HT1080 (cell line): ENCODE data around the gene MOK. TPM values are rescaled to one million over a fixed set of nuclear protein-coding genes. Genes with fewer than 3 reads are reported as not detected.

Experiments used
- DNase-seq: peaks from one replicate; pipeline ENCODE4 v3.0.0-alpha.2; 2015; ENCODE audit warnings: low read depth
- total RNA-seq: library from RNA; depleted of rRNA; stranded (reverse); fragments of >200 nt; shearing (Covaris generic); gene quantifications from 2 replicates; pipeline ENCODE4 v1.2.3, GENCODE V29; 2014

MOK gene
- total RNA-seq, 1 experiment from 2014 or later, result 34.5 TPM

GRCh38 chr14:102208741-102209140 lies 96.2 kb downstream of the MOK start:
- DNase-seq, result no peak

GRCh38 chr14:102207831-102208365 lies 97.1 kb downstream of the MOK start:
- no peak for DNase-seq

- DNase-seq, result no peak
Measured at GRCh38 chr14:102206918-102207317, 98.0 kb downstream of the MOK start.

- DNase-seq, result no peak
Measured at GRCh38 chr14:102205560-102205959, 99.4 kb downstream of the MOK start.

- no peak for DNase-seq
Measured at GRCh38 chr14:102203382-102203781, 101.6 kb downstream of the MOK start.

- DNase-seq, result no peak
Measured at GRCh38 chr14:102202944-102203343, 102.0 kb downstream of the MOK start.

GRCh38 chr14:102201776-102202175 lies 103.2 kb downstream of the MOK start:
- DNase-seq, result no peak

- no peak for DNase-seq
Measured at GRCh38 chr14:102201353-102201738, 103.6 kb downstream of the MOK start.

GRCh38 chr14:102200690-102201352 lies 104.1 kb downstream of the MOK start:
- no peak for DNase-seq

GRCh38 chr14:102197317-102197853 lies 107.6 kb downstream of the MOK start:
- DNase-seq, result no peak

- DNase-seq, result no peak
Measured at GRCh38 chr14:102196902-102197230, 108.1 kb downstream of the MOK start.

- DNase-seq, result no peak
Measured at GRCh38 chr14:102196039-102196901, 108.7 kb downstream of the MOK start.

- no peak for DNase-seq
Measured at GRCh38 chr14:102195446-102195845, 109.5 kb downstream of the MOK start.

GRCh38 chr14:102194856-102195255 lies 110.1 kb downstream of the MOK start:
- DNase-seq, result no peak

- DNase-seq, result no peak
Measured at GRCh38 chr14:102192840-102193502, 112.0 kb downstream of the MOK start.

GRCh38 chr14:102189874-102190273 lies 115.1 kb downstream of the MOK start:
- no peak for DNase-seq

- DNase-seq, result no peak
Measured at GRCh38 chr14:102188187-102188586, 116.8 kb downstream of the MOK start.

- DNase-seq, result no peak
Measured at GRCh38 chr14:102187568-102188001, 117.4 kb downstream of the MOK start.

GRCh38 chr14:102187044-102187443 lies 117.9 kb downstream of the MOK start:
- peak; percentile 66 for DNase-seq

- DNase-seq, result no peak
Measured at GRCh38 chr14:102185360-102185759, 119.6 kb downstream of the MOK start.

GRCh38 chr14:102184316-102185035 lies 120.5 kb downstream of the MOK start:
- DNase-seq, result no peak
